CD4-positive, alpha-beta T cell treated with Interleukin-4 for 4 hours (primary cell): ENCODE measurements around the gene AMOT.

Source experiments
- DNase-seq: peaks from one replicate; pipeline ENCODE4 v3.0.0-alpha.2; 2020

AMOT gene

GRCh38 chrX:112731793-112732192 is 108.8 kb downstream of the AMOT start:
- no peak for DNase-seq
